Keratinocyte (primary cell): ENCODE results near the gene BMPR1B. TPM values are rescaled to one million over a fixed set of nuclear protein-coding genes. Genes with fewer than 3 reads are reported as not detected.

Experiments
- DNase-seq: peaks from one replicate; pipeline ENCODE4 v3.0.0-alpha.2; 2011; ENCODE audit warnings: low read depth, missing footprints, low spot score
- FAIRE-seq: peaks from 2 replicates; lab custom pipeline; 2011; peaks lifted over from hg19 to GRCh38; lab: Jason Lieb, UNC
- H2AFZ ChIP-seq: 2 replicates; pipeline ENCODE4 v1.6.0; 2012; ENCODE audit warnings: low read length, control low read depth, inconsistent platforms; ENCODE audit not compliant: control insufficient read depth
- H3K27ac ChIP-seq: 2 replicates; pipeline ENCODE4 v1.5.1; 2011; ENCODE audit warnings: low read length; ENCODE audit not compliant: control insufficient read depth, insufficient read depth
- H3K27me3 ChIP-seq: 3 replicates; pipeline ENCODE4 v1.6.0; 2011; ENCODE audit warnings: low read length; ENCODE audit not compliant: control insufficient read depth, insufficient read depth; ENCODE audit errors: extremely low read depth
- H3K36me3 ChIP-seq, 2 experiments: 2 replicates in 1 of 2; 3 replicates in 1 of 2; pipeline ENCODE4 v1.5.1; 2011; ENCODE audit warnings: low read length in 2 of 2, mild to moderate bottlenecking in 1 of 2; ENCODE audit not compliant: control insufficient read depth in 2 of 2, insufficient read depth in 2 of 2; ENCODE audit errors: extremely low read depth in 1 of 2
- H3K4me1 ChIP-seq: 3 replicates; pipeline ENCODE4 v1.5.1; 2011; ENCODE audit warnings: low read length; ENCODE audit not compliant: control insufficient read depth, insufficient read depth; ENCODE audit errors: extremely low read depth
- H3K4me2 ChIP-seq: 3 replicates; pipeline ENCODE4 v1.6.0; 2011; ENCODE audit warnings: low read depth, low read length; ENCODE audit not compliant: control insufficient read depth, insufficient read depth; ENCODE audit errors: extremely low read depth
- H3K4me3 ChIP-seq, 3 experiments: fragments of 200-600 bp in 1 of 3; sonication (generic) in 1 of 3; 2 replicates in 2 of 3; 3 replicates in 1 of 3; pipeline ENCODE4 v1.5.1; 2011 to 2016; ENCODE audit warnings: low read length in 3 of 3, mild to moderate bottlenecking in 3 of 3, control low read depth in 2 of 3, inconsistent platforms in 1 of 3, low read depth in 1 of 3, mixed read lengths in 1 of 3, mixed run types in 1 of 3, moderate library complexity in 1 of 3; ENCODE audit not compliant: control insufficient read depth in 2 of 3, insufficient read depth in 2 of 3; ENCODE audit errors: extremely low read depth in 1 of 3
- H3K79me2 ChIP-seq: 2 replicates; pipeline ENCODE4 v1.6.0; 2012; ENCODE audit warnings: low read length; ENCODE audit not compliant: control insufficient read depth, insufficient read depth
- H3K9ac ChIP-seq: 3 replicates; pipeline ENCODE4 v1.6.0; 2011; ENCODE audit warnings: low read length; ENCODE audit not compliant: control insufficient read depth, insufficient read depth; ENCODE audit errors: extremely low read depth
- H3K9me1 ChIP-seq: 3 replicates; pipeline ENCODE4 v1.6.0; 2011; ENCODE audit warnings: low read length; ENCODE audit not compliant: control insufficient read depth, insufficient read depth; ENCODE audit errors: extremely low read depth
- H3K9me3 ChIP-seq: 2 replicates; pipeline ENCODE4 v1.5.1; 2012; ENCODE audit warnings: low read depth, low read length; ENCODE audit not compliant: control insufficient read depth
- H4K20me1 ChIP-seq: 3 replicates; pipeline ENCODE4 v1.6.0; 2011; ENCODE audit warnings: low read length; ENCODE audit not compliant: control insufficient read depth, insufficient read depth; ENCODE audit errors: extremely low read depth
- CTCF ChIP-seq, 3 experiments: IDR thresholded peaks in 1 of 3; conservative IDR thresholded peaks in 1 of 3; optimal IDR thresholded peaks in 1 of 3; 2 replicates in 2 of 3; 3 replicates in 1 of 3; pipeline versions ENCODE3 to v1.5.1; 2011; ENCODE audit warnings: low read length in 3 of 3, mild to moderate bottlenecking in 3 of 3, moderate library complexity in 2 of 3, control low read depth in 1 of 3, inconsistent platforms in 1 of 3; ENCODE audit not compliant: insufficient read depth in 2 of 3; ENCODE audit errors: extremely low read depth in 1 of 3
- EZH2 ChIP-seq: IDR thresholded peaks from one replicate; pipeline ENCODE4 v1.6.1; 2012; ENCODE audit warnings: inconsistent platforms, mild to moderate bottlenecking, low read length, moderate library complexity
- dilution Hi-C: fragments of 300-500 bp; cut with MboI; formaldehyde crosslinking; loops from one replicate; pipeline ENCODE4 v1.7.0; 2020; ENCODE audit warnings: low sequenced_read_pairs; ENCODE audit not compliant: extremely low pct_ligation_motif_present
- polyA plus RNA-seq, 5 experiments: library from polyadenylated mRNA; depleted of rRNA in 3 of 5; stranded (reverse) in 3 of 5; stranded (forward) in 1 of 5; unstranded in 1 of 5; fragments of >200 nt; gene quantifications; 1 replicate in 1 of 5; 2 replicates in 3 of 5; 3 replicates in 1 of 5; pipeline versions ENCODE4 v1.2.1 to v1.2.3, GENCODE V29; 2011 to 2012; ENCODE audit warnings: missing spikeins in 2 of 5, low read depth in 1 of 5, low replicate concordance in 1 of 5

BMPR1B gene
- polyA plus RNA-seq, 1 donor (not counting 4 experiments of a cell fraction or from before 2014, with no cell fraction given): 0.89 TPM

- Histone ChIP-seq H3K27me3 (no peaks in the 10 kb centered on the region), H3K79me2 (no peaks in the 10 kb centered on the region), H2AFZ (no peak overlapping the region), H4K20me1 (no peaks in the 10 kb centered on the region), H3K9me3 (no peaks in the 10 kb centered on the region), H3K27ac (no peak overlapping the region), H3K4me1 (no peaks in the 10 kb centered on the region), H3K36me3 (no peaks in the 10 kb centered on the region), H3K9me1 (no peaks in the 10 kb centered on the region), H3K4me3 (no peak overlapping the region), H3K9ac (no peak overlapping the region), H3K4me2 (no peak overlapping the region)
- dilution Hi-C loops: no loop called here
- no peak for FAIRE-seq
- TF ChIP-seq CTCF (optimal IDR thresholded peaks at IDR 0.05 in 1 of 3, IDR thresholded peaks at IDR 0.05 in 1 of 3, conservative IDR thresholded peaks at IDR 0.05 in 1 of 3; ENCODE audit: extremely low read depth in 1 of 3, insufficient read depth in 2 of 3, low read length in 3 of 3) (no peak), EZH2 (no peak)
- DNase-seq: no peak
Measured at GRCh38 chr4:95071851-95072250, 314.1 kb downstream of the BMPR1B start.

- dilution Hi-C loops: no loop called here
- no peak overlapping the region for H3K4me3 ChIP-seq
Measured at GRCh38 chr4:95073646-95074045, 315.9 kb downstream of the BMPR1B start.

More at GRCh38 chr4:95073646-95074045, 315.9 kb downstream of the BMPR1B start:
- Histone ChIP-seq H2AFZ (no peak overlapping the region), H4K20me1 (no peaks in the 10 kb centered on the region), H3K4me1 (no peaks in the 10 kb centered on the region), H3K4me2 (no peak overlapping the region), H3K9me1 (no peaks in the 10 kb centered on the region), H3K27me3 (no peaks in the 10 kb centered on the region), H3K9ac (no peak overlapping the region), H3K27ac (no peak overlapping the region), H3K36me3 (no peaks in the 10 kb centered on the region), H3K79me2 (no peaks in the 10 kb centered on the region), H3K9me3 (no peaks in the 10 kb centered on the region)
- DNase-seq (no peak), FAIRE-seq (no peak)
- TF ChIP-seq CTCF (optimal IDR thresholded peaks at IDR 0.05 in 1 of 3, IDR thresholded peaks at IDR 0.05 in 1 of 3, conservative IDR thresholded peaks at IDR 0.05 in 1 of 3; ENCODE audit: extremely low read depth in 1 of 3, insufficient read depth in 2 of 3, low read length in 3 of 3) (no peak), EZH2 (no peak)
